GM06990 (cell line): Measurements from ENCODE around the gene GNG12.

Source experiments
- DNase-seq: peaks from one replicate; pipeline ENCODE4 v3.0.0-alpha.2; 2011; ENCODE audit not compliant: insufficient read length; ENCODE audit errors: extremely low read depth
- H3K27me3 ChIP-seq: replicated peaks from 2 replicates; pipeline ENCODE4 v1.6.0; 2011; ENCODE audit warnings: low read length; ENCODE audit not compliant: control insufficient read depth, insufficient read depth
- H3K36me3 ChIP-seq: 2 replicates; pipeline ENCODE4 v1.5.1; 2011; ENCODE audit warnings: low read length; ENCODE audit not compliant: control insufficient read depth, insufficient read depth
- H3K4me3 ChIP-seq: replicated peaks from 2 replicates; pipeline ENCODE4 v1.5.1; 2011; ENCODE audit warnings: low read depth, mild to moderate bottlenecking, control low read depth, low read length
- CTCF ChIP-seq: IDR thresholded peaks from 2 replicates; pipeline ENCODE4 v1.5.1; 2011; ENCODE audit warnings: low read length, control low read depth, mild to moderate bottlenecking, inconsistent platforms; ENCODE audit not compliant: insufficient read depth, poor library complexity, severe bottlenecking

The GNG12 gene

DNA sequence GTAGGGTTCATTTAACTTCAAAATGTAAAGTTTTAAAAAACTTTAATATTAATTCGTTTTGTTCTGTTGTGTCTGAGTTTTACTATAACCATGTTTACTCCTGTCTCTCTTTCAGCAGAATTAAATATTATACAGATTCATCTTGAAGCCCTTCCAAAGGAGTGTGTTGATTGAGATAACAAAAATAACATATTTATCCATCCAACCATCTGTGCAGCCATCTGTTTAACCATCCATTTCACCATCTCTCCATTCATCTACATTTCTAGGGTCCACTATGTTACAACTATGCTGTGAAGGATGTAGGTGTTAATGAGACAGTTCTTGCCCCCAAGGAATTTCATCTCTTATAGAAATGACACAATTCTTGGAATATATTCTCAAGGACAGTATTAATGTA, 36.0 kb upstream of the GNG12 start:
- Histone ChIP-seq H3K27me3 (no peaks in the 10 kb centered on the region), H3K4me3 (no peak overlapping the region), H3K36me3 (no peaks in the 10 kb centered on the region)
- no peak for DNase-seq
- no peak for TF ChIP-seq CTCF

DNA sequence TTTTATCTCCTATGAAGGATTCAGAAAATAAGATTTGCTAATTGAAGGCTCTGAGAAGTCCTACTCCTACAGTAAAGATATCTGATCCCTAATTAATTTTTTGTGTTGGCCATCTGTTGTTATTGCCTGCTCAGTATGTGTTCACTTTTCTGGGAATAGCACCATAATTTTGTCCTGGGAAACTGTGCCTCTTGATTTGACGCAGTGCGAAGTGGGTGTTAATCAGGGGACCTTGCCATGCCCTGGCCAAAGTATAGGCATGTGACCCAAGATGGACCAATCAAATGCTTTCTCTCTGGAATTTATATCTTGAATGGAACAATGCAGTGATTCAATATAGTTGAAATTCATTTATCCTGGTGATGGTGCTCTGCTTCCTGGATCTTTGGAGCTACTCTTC, 30.4 kb upstream of the GNG12 start:
- H3K4me3 ChIP-seq = no peak overlapping the region
- no peaks in the 10 kb centered on the region for H3K27me3 ChIP-seq
- no peak for TF ChIP-seq CTCF
- no peaks in the 10 kb centered on the region for H3K36me3 ChIP-seq
- no peak for DNase-seq

- no peak for TF ChIP-seq CTCF
- Histone ChIP-seq H3K36me3 (no peaks in the 10 kb centered on the region), H3K4me3 (no peak overlapping the region), H3K27me3 (no peaks in the 10 kb centered on the region)
- no peak for DNase-seq
These were observed 29.4 kb upstream of the GNG12 start for GRCh38 chr1:67862685-67863084.

GRCh38 chr1:67861856-67862516, 28.7 kb upstream of the GNG12 start:
- TF ChIP-seq CTCF = no peak
- Histone ChIP-seq H3K36me3 (no peaks in the 10 kb centered on the region), H3K4me3 (no peak overlapping the region), H3K27me3 (no peaks in the 10 kb centered on the region)
- DNase-seq = no peak

DNA sequence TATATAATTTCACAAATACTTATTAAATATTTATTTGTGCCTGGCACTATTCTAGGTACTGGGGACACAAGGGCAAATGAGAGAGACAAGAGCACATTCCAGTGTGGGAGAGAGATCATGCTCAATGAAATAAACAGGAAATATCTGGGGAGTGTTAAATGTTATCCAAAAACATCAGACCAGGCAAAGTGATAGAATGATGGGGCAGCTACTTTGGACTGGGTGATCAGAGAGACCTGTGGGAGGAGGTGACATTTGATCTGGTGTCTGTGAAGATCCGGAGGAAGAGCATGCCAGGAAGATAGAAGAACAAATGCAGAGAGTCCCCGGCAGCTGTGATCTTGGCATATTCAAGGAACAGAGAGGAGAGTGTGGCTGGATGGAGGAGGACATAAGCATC, 27.5 kb upstream of the GNG12 start:
- no peak for DNase-seq
- H3K36me3 ChIP-seq = no peaks in the 10 kb centered on the region

More for the DNA sequence above, 27.5 kb upstream of the GNG12 start:
- TF ChIP-seq CTCF = no peak
- Histone ChIP-seq H3K4me3 (no peak overlapping the region), H3K27me3 (no peaks in the 10 kb centered on the region)
